Measurements from ENCODE around the gene PGAM5. TPM values are rescaled to one million over a fixed set of nuclear protein-coding genes. Genes with fewer than 3 reads are reported as not detected.

Gene PGAM5
- total and polyA plus RNA-seq, 8 donors: 9.0 to 27.3 (median 16.3) TPM

DNA sequence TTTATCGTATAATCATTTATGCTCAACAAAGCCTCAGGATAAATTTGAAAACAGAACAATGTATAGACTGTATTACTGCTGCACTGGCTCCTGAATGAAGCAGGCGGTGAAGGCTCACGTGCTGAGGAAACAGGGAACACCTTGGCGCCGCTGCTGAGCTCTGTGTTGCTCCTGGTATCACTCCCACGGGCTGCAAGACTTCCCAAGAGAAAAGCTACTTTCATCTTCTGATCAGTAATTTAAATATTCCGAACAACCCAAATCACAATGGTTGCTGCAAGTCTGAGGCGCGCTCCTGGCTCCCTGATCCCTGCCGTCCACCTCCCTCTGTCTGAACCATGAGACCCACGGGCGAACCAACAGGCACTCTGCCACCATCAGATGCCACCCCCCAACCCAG is 15.7 kb downstream of the PGAM5 start:
- ATAC-seq (no peak), FAIRE-seq (no peak), DNase-seq (no peak)
- no peak for TF ChIP-seq CTCF (IDR thresholded peaks at IDR 0.05)
- Histone ChIP-seq H3K27me3 (no peaks in the 10 kb centered on the region), H3K4me1 (no peaks in the 10 kb centered on the region), H3K36me3 (peaks cover 6 to 50% (median 7%) of the 10 kb centered on the region in 3 donors), H3K4me3 (no peak overlapping the region), H3K9me3 (no peaks in the 10 kb centered on the region), H3K27ac (no peak overlapping the region)
- intact Hi-C loops (cut with DNase I): no loop called here
- 94 to 96% methylated on average over 12 of the region's 12 CpGs for WGBS, 2 donors

DNA sequence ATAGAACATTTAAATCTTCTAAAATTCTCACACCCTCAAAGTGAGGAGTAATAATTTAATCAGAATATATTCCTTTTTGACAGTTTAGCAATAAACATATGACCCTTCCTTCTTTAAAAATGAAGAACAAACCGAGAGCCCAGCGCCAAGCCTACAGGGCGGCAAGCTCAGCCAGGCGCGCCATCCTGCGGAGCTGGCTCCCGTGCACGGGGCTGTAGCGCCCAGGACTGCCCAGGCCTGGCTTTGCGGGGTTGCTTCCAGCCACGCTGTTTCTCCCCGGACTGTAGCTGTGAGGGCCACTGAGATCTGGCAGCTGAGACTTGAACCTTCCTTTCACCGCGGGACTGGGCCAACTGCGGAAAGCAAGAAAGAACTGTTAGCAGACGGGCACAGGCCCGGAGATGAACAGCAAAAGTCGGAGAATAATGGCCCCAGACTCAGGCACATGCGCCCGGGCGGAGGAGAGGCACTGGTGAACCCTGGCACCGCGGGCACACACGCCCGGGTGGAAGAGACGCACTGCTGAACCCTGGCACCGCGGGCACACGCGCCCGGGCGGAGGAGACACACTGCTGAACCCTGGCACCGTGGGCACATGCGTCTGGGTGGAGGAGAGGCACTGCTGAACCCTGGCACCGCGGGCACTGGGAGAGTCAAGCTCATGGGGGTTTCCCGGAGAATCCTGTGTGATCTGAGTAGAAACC is 16.6 kb downstream of the PGAM5 start:
- 95 to 97% methylated on average over 37 of the region's 37 CpGs for WGBS, 2 donors

GRCh38 chr12:132728502-132728901 is 17.9 kb downstream of the PGAM5 start:
- no peaks in the 10 kb centered on the region for H3K4me1 ChIP-seq
- peaks cover 6 to 49% (median 11%) of the 10 kb centered on the region in 3 donors for H3K36me3 ChIP-seq
- no peaks in the 10 kb centered on the region for H3K27me3 ChIP-seq
- WGBS, 2 donors: 97 to 99% methylated on average over 7 of the region's 7 CpGs
- no peaks in the 10 kb centered on the region for H3K9me3 ChIP-seq
- H3K27ac ChIP-seq: no peak overlapping the region
- H3K4me3 ChIP-seq: no peak overlapping the region
- no peak for TF ChIP-seq CTCF (IDR thresholded peaks at IDR 0.05)
- ATAC-seq (no peak), FAIRE-seq (no peak), DNase-seq (no peak)
- intact Hi-C loops (cut with DNase I): no loop called here

More for the DNA sequence above, 16.6 kb downstream of the PGAM5 start:
- Histone ChIP-seq H3K9me3 (no peaks in the 10 kb centered on the region), H3K4me1 (no peaks in the 10 kb centered on the region), H3K36me3 (peaks cover 6 to 55% (median 11%) of the 10 kb centered on the region in 3 donors), H3K27ac (no peak overlapping the region), H3K4me3 (no peak overlapping the region), H3K27me3 (no peaks in the 10 kb centered on the region)
- intact Hi-C loops (cut with DNase I): no loop called here
- FAIRE-seq (no peak), ATAC-seq (peak in 3 of 4 donors; percentile 22 to 33 (median 29)), DNase-seq (no peak)
- no peak for TF ChIP-seq CTCF (IDR thresholded peaks at IDR 0.05)

DNA sequence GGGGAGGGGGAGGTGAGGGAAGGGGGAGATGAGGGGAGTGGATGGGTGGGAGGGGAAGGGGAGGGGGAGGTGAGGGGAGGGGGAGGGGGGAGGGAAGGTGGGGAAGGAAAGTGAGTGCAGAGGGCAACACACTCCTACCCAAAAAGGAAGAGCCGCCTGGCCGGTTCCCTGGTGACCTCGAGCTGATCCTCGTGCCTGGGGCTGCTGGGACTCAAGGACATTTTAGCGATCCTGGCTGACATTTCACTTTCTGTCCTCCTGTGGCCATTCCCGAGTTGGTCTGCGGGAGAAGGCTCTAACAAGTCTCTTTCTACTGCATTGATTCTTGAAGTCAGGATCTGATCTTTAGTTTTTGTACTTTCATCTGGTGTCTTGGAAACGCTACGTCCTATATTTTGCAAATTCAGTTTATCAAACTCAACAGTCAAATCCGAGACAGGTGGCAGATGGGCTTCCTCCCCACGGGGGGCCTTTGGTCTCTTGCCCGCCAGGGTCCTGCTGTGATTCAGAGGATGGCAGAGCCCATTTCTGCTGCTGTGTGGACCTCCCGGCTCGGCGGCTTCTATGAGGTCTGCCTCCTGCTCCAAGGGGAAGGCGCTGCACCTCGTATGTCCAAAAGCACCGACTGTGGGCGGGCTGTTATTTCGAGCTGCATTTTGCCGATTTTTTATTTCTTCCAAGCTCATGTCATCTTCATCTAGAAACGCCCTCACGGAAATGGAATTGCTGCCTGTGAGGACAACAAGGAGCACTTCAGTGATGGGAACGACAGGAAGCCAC is 19.1 kb downstream of the PGAM5 start:
- Histone ChIP-seq H3K9me3 (no peaks in the 10 kb centered on the region), H3K27ac (no peak overlapping the region), H3K36me3 (peaks cover 2 to 58% (median 19%) of the 10 kb centered on the region in 3 donors), H3K4me1 (no peaks in the 10 kb centered on the region), H3K27me3 (no peaks in the 10 kb centered on the region), H3K4me3 (no peak overlapping the region)
- no peak for TF ChIP-seq CTCF (IDR thresholded peaks at IDR 0.05)
- DNase-seq (no peak), FAIRE-seq (no peak), ATAC-seq (peak in 1 of 4 donors; percentile 31)
- intact Hi-C loops (cut with DNase I): no loop called here
- WGBS, 2 donors: 83 to 84% methylated on average over 24 of the region's 24 CpGs
